Liver (tissue), 9 donors: ENCODE results near the gene SGSH. TPM values are rescaled to one million over a fixed set of nuclear protein-coding genes. Genes with fewer than 3 reads are reported as not detected.

Experiments used
- DNase-seq: peaks from one replicate; pipeline ENCODE4 v3.0.0-alpha.2; 2017; ENCODE audit warnings: low spot score
- H3K27ac ChIP-seq, 2 donors: one replicate each; pipeline ENCODE4 v1.7.0; 2013; ENCODE audit warnings: inconsistent platforms in 2 of 2, low read length in 2 of 2, control low read depth in 1 of 2, low read depth in 1 of 2, mild to moderate bottlenecking in 1 of 2
- H3K27me3 ChIP-seq, 4 donors: one replicate each; pipeline versions ENCODE4 v1.6.1 to v1.7.0; 2013; ENCODE audit warnings: low read length in 3 of 4, inconsistent platforms in 1 of 4, mild to moderate bottlenecking in 1 of 4, moderate library complexity in 1 of 4; ENCODE audit not compliant: control insufficient read depth in 4 of 4, insufficient read depth in 4 of 4
- H3K36me3 ChIP-seq, 4 donors: one replicate each; pipeline versions ENCODE4 v1.6.1 to v1.7.0; 2013; ENCODE audit warnings: low read length in 3 of 4, mild to moderate bottlenecking in 3 of 4, low read depth in 1 of 4, moderate library complexity in 1 of 4; ENCODE audit not compliant: control insufficient read depth in 4 of 4, insufficient read depth in 3 of 4
- H3K4me1 ChIP-seq, 4 donors: one replicate each; pipeline versions ENCODE4 v1.6.1 to v1.7.0; 2013; ENCODE audit warnings: low read length in 3 of 4, mild to moderate bottlenecking in 3 of 4, moderate library complexity in 1 of 4; ENCODE audit not compliant: control insufficient read depth in 4 of 4, insufficient read depth in 4 of 4
- H3K4me3 ChIP-seq, 3 donors: one replicate each; pipeline versions ENCODE4 v1.6.1 to v1.7.0; 2013; ENCODE audit warnings: low read length in 3 of 3, control low read depth in 1 of 3, low read depth in 1 of 3, mild to moderate bottlenecking in 1 of 3
- H3K9ac ChIP-seq, 2 donors: one replicate each; pipeline ENCODE4 v1.7.0; 2013; ENCODE audit warnings: low read length in 2 of 2, mild to moderate bottlenecking in 2 of 2, moderate library complexity in 2 of 2, control low read depth in 1 of 2, low read depth in 1 of 2
- H3K9me3 ChIP-seq, 4 donors: one replicate each; pipeline versions ENCODE4 v1.6.1 to v1.7.0; 2013; ENCODE audit warnings: low read length in 3 of 4; ENCODE audit not compliant: control insufficient read depth in 4 of 4
- EGR1 ChIP-seq, 2 donors: IDR thresholded peaks; 2 replicates each; pipeline ENCODE4 v1.6.1; 2016 to 2018; ENCODE audit warnings: antibody characterized with exemption in 2 of 2, low read depth in 2 of 2
- FOXA1 ChIP-seq: IDR thresholded peaks from 2 replicates; pipeline ENCODE4 v1.6.1; 2016; ENCODE audit warnings: antibody characterized with exemption
- GABPA ChIP-seq, 2 donors: IDR thresholded peaks in 1 of 2; conservative IDR thresholded peaks in 1 of 2; 2 replicates each; pipeline ENCODE4 v1.6.1; 2016; ENCODE audit warnings: antibody characterized with exemption in 2 of 2, mild to moderate bottlenecking in 1 of 2, moderate library complexity in 1 of 2
- HNF4A ChIP-seq, 2 donors: conservative IDR thresholded peaks; 2 replicates each; pipeline ENCODE4 v1.6.1; 2016; ENCODE audit warnings: antibody characterized with exemption in 2 of 2, mild to moderate bottlenecking in 2 of 2
- HNF4G ChIP-seq: IDR thresholded peaks from 2 replicates; pipeline ENCODE4 v1.6.1; 2016; ENCODE audit warnings: antibody characterized with exemption
- NR2F2 ChIP-seq: IDR thresholded peaks from 2 replicates; pipeline ENCODE4 v1.6.1; 2016; ENCODE audit warnings: antibody characterized with exemption
- YY1 ChIP-seq: IDR thresholded peaks from 2 replicates; pipeline ENCODE4 v1.6.1; 2016; ENCODE audit warnings: antibody characterized with exemption, mild to moderate bottlenecking
- WGBS: extraction: QIAGEN DNeasy Blood & Tissue Kit; methylation state at CpG from one replicate; pipeline ENCODE4 v1.1.7; 2013; 5-methylcytosine and 5-hydroxymethylcytosine counted together
- polyA plus RNA-seq, 2 donors: library from polyadenylated mRNA; stranded (reverse) in 1 of 2; unstranded in 1 of 2; fragments of 200-250 nt in 1 of 2; fragments of >200 nt in 1 of 2; fragmentation: Nextera tagmentation in 1 of 2; extraction: Ambion mirVana in 1 of 2; gene quantifications; one replicate each; pipeline versions ENCODE4 v1.2.1 to v1.2.3, GENCODE V29; 2013 to 2015
- total RNA-seq, 2 donors: library from RNA; depleted of rRNA; stranded (reverse); fragments of >200 nt; gene quantifications; one replicate each; pipeline ENCODE4 v1.2.3, GENCODE V29; 2014
- TF ChIP-seq, protein P1 (sequence below): IDR thresholded peaks from 2 replicates; pipeline ENCODE4 v1.6.1; 2016; ENCODE audit warnings: antibody characterized with exemption, mild to moderate bottlenecking
- TF ChIP-seq, protein P2 (sequence below): IDR thresholded peaks from 2 replicates; pipeline ENCODE4 v1.6.1; 2016; ENCODE audit warnings: antibody characterized with exemption
- TF ChIP-seq, protein P3 (sequence below): fragments of 150-350 bp; IDR thresholded peaks from 2 replicates; pipeline ENCODE4 v1.5.1; 2017; ENCODE audit warnings: improper control_type of control experiment, low read depth, low read length; ENCODE audit not compliant: missing input control
- TF ChIP-seq, protein P4 (sequence below): IDR thresholded peaks from 2 replicates; pipeline ENCODE4 v1.6.1; 2016; ENCODE audit warnings: antibody characterized with exemption
- donor health status: healthy.
- donor health status: healthy.
- donor health status: healthy.
- donor health status: healthy.
- donor health status: healthy.

SGSH gene
- total and polyA plus RNA-seq, 4 donors, result 5.8 to 19.8 (median 12.9) TPM

DNA sequence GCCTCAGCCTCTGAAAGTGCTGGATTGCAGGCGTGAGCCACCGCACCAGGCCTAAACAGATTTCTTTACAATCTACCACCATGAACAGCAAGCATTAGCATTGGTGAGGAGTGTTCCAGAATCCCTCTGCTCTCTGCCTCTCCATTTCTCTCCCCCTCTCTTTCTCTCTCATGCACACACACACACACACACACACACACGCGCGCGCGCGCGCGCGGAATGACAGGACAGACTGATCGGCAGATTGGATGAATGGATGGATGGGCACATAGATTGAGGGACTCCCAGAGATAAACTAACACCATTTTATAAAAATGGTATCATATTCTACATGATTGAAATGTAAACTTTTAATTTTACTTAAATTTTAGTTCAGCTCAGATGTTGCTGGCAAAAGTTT, 47.0 kb downstream of the SGSH start (continued):
- TF ChIP-seq FOXA1 (no peak), NR2F2 (no peak), EGR1 (IDR thresholded peaks at IDR 0.05; ENCODE audit: low read depth in 2 of 2) (no peak), HNF4A (conservative IDR thresholded peaks at IDR 0.05) (no peak)

DNA sequence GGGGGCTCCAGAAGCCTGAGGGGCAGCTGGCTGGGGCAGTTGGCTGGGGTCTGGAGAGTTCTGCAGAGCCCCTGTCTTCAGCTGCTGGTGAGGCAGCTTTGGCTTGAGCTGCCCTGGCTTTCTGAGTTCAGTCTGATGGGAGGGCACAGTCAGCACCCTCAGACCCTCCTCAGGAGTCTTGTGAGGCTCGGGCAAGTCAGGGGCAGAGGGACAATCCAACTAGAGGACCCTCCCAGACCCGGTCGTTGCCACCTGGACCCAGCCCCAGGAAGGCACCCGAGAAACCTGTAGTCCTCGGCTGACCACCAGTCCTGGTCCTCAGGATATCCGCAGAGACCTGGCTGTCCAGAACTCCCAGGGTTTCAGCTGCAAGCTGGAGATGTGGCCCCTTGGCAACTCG, 48.5 kb downstream of the SGSH start:
- Histone ChIP-seq H3K9me3 (no peaks in the 10 kb centered on the region), H3K9ac (no peak overlapping the region), H3K27me3 (no peaks in the 10 kb centered on the region), H3K4me1 (no peaks in the 10 kb centered on the region), H3K36me3 (no peaks in the 10 kb centered on the region), H3K27ac (no peak overlapping the region), H3K4me3 (no peak overlapping the region)
- 89% methylated on average over 7 of the region's 7 CpGs for WGBS
- DNase-seq, result no peak
- TF ChIP-seq, protein P1, sequence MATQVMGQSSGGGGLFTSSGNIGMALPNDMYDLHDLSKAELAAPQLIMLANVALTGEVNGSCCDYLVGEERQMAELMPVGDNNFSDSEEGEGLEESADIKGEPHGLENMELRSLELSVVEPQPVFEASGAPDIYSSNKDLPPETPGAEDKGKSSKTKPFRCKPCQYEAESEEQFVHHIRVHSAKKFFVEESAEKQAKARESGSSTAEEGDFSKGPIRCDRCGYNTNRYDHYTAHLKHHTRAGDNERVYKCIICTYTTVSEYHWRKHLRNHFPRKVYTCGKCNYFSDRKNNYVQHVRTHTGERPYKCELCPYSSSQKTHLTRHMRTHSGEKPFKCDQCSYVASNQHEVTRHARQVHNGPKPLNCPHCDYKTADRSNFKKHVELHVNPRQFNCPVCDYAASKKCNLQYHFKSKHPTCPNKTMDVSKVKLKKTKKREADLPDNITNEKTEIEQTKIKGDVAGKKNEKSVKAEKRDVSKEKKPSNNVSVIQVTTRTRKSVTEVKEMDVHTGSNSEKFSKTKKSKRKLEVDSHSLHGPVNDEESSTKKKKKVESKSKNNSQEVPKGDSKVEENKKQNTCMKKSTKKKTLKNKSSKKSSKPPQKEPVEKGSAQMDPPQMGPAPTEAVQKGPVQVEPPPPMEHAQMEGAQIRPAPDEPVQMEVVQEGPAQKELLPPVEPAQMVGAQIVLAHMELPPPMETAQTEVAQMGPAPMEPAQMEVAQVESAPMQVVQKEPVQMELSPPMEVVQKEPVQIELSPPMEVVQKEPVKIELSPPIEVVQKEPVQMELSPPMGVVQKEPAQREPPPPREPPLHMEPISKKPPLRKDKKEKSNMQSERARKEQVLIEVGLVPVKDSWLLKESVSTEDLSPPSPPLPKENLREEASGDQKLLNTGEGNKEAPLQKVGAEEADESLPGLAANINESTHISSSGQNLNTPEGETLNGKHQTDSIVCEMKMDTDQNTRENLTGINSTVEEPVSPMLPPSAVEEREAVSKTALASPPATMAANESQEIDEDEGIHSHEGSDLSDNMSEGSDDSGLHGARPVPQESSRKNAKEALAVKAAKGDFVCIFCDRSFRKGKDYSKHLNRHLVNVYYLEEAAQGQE, result no peak
- TF ChIP-seq GABPA (IDR thresholded peaks at IDR 0.05 in 1 of 2, conservative IDR thresholded peaks at IDR 0.05 in 1 of 2), result no peak
- TF ChIP-seq YY1, result no peak
- TF ChIP-seq, protein P2, sequence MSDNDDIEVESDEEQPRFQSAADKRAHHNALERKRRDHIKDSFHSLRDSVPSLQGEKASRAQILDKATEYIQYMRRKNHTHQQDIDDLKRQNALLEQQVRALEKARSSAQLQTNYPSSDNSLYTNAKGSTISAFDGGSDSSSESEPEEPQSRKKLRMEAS, result no peak
- no peak for TF ChIP-seq HNF4G

DNA sequence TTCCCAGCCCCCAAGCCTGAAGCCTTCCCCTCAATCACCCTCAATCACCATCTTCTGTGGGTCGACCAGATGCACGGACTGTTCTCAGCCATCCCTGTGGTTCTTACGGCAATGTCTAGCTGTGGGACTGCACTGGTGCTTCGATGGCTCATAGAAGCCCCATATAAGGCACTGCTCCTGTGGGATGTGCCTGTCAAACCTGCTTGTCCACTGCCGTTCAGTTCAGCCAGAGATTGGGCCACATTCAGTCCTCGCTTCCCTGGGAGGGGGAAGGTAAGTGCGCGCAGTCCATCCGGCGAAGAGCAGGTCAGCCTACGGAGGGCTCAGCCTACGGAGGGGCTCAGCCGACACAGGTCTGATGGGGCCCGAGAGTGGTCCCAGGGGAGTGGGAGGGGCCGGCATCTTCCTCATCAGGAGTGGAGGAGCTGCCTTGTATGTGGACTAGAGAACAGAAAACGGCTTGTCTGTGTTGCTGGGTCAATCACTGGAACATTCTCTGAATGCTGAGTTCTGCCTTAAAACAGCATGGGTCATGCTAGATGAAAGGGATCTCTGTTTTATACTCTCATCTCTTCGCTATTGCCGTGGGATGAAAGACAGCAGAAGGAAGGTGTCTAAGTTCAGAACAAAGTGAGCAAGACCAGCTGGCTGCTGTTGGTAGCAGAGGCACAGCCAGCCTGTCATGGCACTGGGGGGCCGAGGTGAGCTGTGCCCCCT, 50.2 kb downstream of the SGSH start, which contains the start of gene CARD14:
CARD14 (plus strand) TSS at position 247 of the 717 bp plus-strand sequence. CDS start 11,409 bp downstream, outside the sequence.
- Histone ChIP-seq H3K9me3 (no peaks in the 10 kb centered on the region), H3K4me3 (no peak within 1 kb of the TSS), H3K27me3 (no peaks in the 10 kb centered on the region), H3K36me3 (no peaks in the 10 kb centered on the region), H3K27ac (no peak within 1 kb of the TSS), H3K4me1 (no peaks in the 10 kb centered on the region), H3K9ac (no peak within 1 kb of the TSS)
- no peak for DNase-seq
- WGBS, result 69% methylated on average over 19 of the region's 19 CpGs
- TF ChIP-seq, protein P3, sequence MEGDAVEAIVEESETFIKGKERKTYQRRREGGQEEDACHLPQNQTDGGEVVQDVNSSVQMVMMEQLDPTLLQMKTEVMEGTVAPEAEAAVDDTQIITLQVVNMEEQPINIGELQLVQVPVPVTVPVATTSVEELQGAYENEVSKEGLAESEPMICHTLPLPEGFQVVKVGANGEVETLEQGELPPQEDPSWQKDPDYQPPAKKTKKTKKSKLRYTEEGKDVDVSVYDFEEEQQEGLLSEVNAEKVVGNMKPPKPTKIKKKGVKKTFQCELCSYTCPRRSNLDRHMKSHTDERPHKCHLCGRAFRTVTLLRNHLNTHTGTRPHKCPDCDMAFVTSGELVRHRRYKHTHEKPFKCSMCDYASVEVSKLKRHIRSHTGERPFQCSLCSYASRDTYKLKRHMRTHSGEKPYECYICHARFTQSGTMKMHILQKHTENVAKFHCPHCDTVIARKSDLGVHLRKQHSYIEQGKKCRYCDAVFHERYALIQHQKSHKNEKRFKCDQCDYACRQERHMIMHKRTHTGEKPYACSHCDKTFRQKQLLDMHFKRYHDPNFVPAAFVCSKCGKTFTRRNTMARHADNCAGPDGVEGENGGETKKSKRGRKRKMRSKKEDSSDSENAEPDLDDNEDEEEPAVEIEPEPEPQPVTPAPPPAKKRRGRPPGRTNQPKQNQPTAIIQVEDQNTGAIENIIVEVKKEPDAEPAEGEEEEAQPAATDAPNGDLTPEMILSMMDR, result no peak
- TF ChIP-seq, protein P1, result no peak
- TF ChIP-seq HNF4A (conservative IDR thresholded peaks at IDR 0.05) (no peak), HNF4G (no peak), FOXA1 (no peak)
- TF ChIP-seq, protein P4, sequence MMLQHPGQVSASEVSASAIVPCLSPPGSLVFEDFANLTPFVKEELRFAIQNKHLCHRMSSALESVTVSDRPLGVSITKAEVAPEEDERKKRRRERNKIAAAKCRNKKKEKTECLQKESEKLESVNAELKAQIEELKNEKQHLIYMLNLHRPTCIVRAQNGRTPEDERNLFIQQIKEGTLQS, result no peak
- TF ChIP-seq, protein P2, result no peak
